ENCODE data around the gene CHAT.
A peak's percentile ranks its signal among the peaks of the same experiment; 100 is the strongest.

The CHAT gene

GRCh38 chr10:49625411-49625810, 11.6 kb downstream of the CHAT start:
- ATAC-seq (no peak), DNase-seq (no peak)
- H3K4me3 Mint-ChIP-seq, result no peak overlapping the region
- H3K9me3 Mint-ChIP-seq, result no peaks in the 10 kb centered on the region
- peaks cover 4% of the 10 kb centered on the region for H3K27me3 Mint-ChIP-seq
- H3K36me3 Mint-ChIP-seq (ENCODE audit: low read depth), result no peaks in the 10 kb centered on the region
- no peaks in the 10 kb centered on the region for H3K4me1 Mint-ChIP-seq
- H3K27ac Mint-ChIP-seq, result no peak overlapping the region

DNA sequence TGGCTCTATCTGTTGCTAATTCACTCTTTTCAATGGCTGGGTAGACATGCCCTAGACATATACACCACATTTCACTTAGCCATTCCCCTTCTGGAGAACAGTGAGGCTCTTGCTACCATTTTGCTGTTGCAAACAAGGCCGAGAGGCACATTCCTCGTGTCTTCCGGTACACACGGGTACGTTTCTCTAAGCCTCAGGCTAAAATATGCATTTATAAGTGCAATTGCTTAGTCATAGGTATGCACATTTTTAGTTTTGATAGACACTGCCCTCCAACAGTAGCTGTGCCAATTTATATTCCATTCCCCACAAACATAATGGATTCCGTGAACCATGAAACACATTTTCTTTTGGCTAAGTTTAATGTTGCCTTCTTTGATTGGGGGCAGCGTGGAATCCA, 13.2 kb downstream of the CHAT start:
- no peak overlapping the region for H3K4me3 Mint-ChIP-seq
- no peak for ATAC-seq
- no peaks in the 10 kb centered on the region for H3K4me1 Mint-ChIP-seq
- H3K9me3 Mint-ChIP-seq, result no peaks in the 10 kb centered on the region
- H3K27ac Mint-ChIP-seq, result no peak overlapping the region
- peaks cover 4% of the 10 kb centered on the region for H3K27me3 Mint-ChIP-seq
- no peak for DNase-seq
- no peaks in the 10 kb centered on the region for H3K36me3 Mint-ChIP-seq (ENCODE audit: low read depth)

DNA sequence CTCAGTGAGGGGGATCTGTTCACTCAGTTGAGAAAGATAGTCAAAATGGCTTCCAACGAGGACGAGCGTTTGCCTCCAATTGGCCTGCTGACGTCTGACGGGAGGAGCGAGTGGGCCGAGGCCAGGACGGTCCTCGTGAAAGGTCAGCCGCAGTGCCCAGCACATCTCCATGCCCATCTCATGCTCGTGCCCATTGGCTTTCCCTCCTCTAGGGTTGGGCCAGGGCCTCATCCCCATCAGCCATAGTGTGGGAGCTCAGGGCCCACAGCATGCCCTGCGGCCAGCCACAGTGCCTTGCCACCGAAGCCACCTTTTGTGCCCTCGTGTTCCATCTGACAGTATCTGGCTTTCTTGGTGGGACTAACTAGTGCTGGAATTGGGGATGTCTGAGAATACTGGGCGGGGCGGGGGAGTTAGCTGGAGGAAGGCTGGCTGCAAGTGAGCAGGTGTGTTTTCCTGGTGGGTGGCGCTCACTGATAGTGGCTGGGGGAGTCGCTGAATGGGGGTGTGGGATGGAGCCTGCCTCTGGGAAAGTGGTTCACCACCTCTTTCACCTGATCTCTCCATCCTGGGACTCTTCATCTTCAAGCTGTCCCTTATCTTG, 13.9 kb downstream of the CHAT start:
- H3K36me3 Mint-ChIP-seq (ENCODE audit: low read depth), result no peaks in the 10 kb centered on the region
- H3K4me1 Mint-ChIP-seq, result no peaks in the 10 kb centered on the region
- no peaks in the 10 kb centered on the region for H3K9me3 Mint-ChIP-seq
- H3K27me3 Mint-ChIP-seq, result peaks cover 4% of the 10 kb centered on the region
- no peak overlapping the region for H3K27ac Mint-ChIP-seq
- DNase-seq (no peak), ATAC-seq (no peak)
- H3K4me3 Mint-ChIP-seq, result no peak overlapping the region

DNA sequence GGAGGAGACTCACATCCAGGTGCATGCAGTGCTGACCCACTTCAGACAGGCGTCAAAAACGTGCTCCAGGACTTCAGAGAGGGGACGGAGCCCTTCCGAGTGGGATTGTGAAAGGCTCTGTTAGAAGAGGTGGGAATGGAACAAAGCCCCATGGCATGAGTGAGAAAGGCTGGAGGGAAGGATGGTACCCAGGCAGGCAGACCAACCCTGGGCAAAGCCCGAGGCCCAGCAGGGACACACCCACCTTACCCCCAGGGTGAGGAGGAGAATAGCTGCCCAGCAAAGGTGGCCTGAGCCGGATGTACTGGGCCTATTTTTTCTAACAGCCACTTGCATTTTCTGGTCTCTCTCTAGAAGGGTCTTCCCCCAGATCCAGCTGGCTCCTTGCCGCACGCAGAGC, 14.8 kb downstream of the CHAT start:
- DNase-seq, result no peak
- H3K4me3 Mint-ChIP-seq, result no peak overlapping the region
- no peaks in the 10 kb centered on the region for H3K9me3 Mint-ChIP-seq
- peaks cover 2% of the 10 kb centered on the region for H3K27me3 Mint-ChIP-seq
- ATAC-seq, result no peak
- H3K27ac Mint-ChIP-seq, result no peak overlapping the region
- H3K36me3 Mint-ChIP-seq (ENCODE audit: low read depth), result no peaks in the 10 kb centered on the region
- no peaks in the 10 kb centered on the region for H3K4me1 Mint-ChIP-seq

DNA sequence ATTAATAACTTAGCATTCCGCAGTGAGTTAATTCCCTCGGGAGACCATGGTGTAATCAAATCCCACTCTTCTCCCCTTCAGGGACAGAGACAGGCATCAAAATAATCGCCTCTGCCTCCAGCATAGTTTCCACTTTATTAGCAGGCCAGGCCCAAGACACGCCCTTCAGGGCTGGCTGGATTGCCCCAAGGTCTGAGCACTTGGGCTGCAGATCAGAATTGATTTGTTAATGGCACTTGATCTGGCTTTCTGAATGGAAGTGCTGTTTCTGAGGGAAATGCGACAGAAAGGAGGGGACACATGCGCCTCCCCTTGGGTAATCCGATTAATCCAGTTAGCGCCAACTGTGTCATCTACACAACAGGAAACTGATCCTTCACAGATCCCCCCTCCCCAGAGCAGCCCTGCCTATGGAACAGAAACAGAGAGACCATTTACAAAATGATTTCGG, 15.6 kb downstream of the CHAT start:
- Mint-ChIP-seq H3K9me3 (no peaks in the 10 kb centered on the region), H3K27ac (no peak overlapping the region), H3K36me3 (ENCODE audit: low read depth) (no peaks in the 10 kb centered on the region), H3K4me3 (no peak overlapping the region), H3K27me3 (no peaks in the 10 kb centered on the region), H3K4me1 (no peaks in the 10 kb centered on the region)
- DNase-seq, result no peak
- no peak for ATAC-seq

- Mint-ChIP-seq H3K27ac (no peak overlapping the region), H3K9me3 (no peaks in the 10 kb centered on the region), H3K4me3 (no peak overlapping the region), H3K27me3 (peaks cover 3% of the 10 kb centered on the region), H3K4me1 (no peaks in the 10 kb centered on the region), H3K36me3 (ENCODE audit: low read depth) (no peaks in the 10 kb centered on the region)
- ATAC-seq (no peak), DNase-seq (no peak)
Measured at GRCh38 chr10:49631975-49632374, 18.1 kb downstream of the CHAT start.

DNA sequence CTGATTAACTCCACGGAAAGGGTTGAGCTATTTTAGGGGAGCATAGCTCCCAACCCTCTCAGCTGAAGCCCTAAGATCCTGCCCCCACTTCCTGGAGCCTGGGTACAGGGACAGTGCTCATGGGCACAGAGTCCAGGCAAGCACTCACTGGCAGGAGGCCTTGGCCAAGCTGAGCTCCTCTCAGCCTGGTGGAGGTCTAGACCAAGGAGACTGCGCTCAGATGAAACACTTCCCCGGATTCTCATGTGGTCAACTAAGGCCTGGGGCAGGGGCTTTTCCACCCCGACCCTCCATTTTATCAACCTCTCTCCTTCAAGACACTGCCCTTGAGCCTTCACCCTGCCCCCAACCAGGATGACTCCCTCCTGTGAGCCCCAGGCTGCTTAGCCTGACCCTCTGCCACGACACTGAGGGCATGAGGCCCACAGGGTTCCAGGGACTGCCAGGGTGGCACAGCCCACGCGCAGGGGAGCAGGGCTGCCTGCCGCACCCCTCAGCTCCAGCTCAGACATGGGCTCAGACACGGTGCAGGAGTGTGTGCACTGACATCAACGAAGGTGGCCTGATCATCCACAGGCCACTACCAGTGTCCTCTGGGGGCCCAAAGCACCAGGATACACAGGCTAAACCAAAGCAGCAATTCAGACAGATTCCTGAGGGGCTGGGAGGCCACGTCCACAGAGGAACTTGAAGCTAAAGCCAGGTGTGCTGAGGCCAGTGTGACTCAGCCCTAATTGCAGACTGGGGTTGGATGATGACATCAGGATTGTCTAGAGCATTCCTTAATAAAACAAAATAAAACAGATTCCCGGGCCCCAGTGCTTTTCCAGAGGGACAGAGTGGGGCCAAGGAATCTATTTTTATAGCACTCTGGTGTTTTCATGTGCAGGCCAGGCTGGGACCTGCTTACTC, 18.8 kb downstream of the CHAT start:
- DNase-seq (no peak), ATAC-seq (no peak)
- no peak overlapping the region for H3K27ac Mint-ChIP-seq
- H3K4me1 Mint-ChIP-seq, result no peaks in the 10 kb centered on the region
- no peak overlapping the region for H3K4me3 Mint-ChIP-seq
- H3K27me3 Mint-ChIP-seq, result peaks cover 7% of the 10 kb centered on the region
- H3K36me3 Mint-ChIP-seq (ENCODE audit: low read depth), result no peaks in the 10 kb centered on the region
- no peaks in the 10 kb centered on the region for H3K9me3 Mint-ChIP-seq

DNA sequence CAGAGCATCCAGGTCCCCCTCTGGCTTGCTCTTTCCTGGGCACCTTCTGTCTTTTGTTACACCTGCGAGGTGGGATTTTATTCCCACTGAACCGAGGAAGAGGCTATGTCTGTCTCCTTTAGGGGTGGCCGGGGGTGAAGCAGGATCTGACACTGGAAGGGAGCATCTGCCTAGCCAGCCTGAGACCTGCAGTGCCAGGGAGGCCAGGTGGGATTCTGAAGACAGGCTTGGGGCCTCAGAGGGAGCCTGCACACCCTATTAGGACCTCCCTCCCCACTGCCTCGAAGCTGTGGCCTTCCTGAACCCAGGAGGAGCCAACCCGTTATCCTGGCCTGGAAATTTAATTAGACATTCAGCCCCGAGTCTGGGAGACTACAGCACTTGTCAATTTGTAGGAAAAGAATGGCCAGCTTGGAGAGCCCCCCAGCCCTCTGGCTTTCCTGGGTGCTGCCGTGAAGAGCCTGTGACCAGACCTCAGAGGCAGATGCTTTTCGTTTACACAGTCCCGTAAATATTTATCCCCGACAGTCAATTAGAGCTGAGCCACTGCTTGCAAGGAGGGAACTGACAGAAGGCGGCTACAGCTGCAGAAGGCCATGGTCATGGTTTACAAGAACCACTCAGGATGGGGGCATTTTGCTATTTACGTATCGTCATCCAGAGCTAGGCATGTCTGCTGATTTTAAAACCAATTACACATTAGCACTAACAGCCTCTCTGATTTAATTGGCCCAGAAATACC, 19.7 kb downstream of the CHAT start:
- Mint-ChIP-seq H3K4me1 (no peaks in the 10 kb centered on the region), H3K27me3 (peaks cover 9% of the 10 kb centered on the region), H3K4me3 (no peak overlapping the region), H3K36me3 (ENCODE audit: low read depth) (no peaks in the 10 kb centered on the region), H3K27ac (no peak overlapping the region), H3K9me3 (no peaks in the 10 kb centered on the region)
- DNase-seq, result no peak
- no peak for ATAC-seq

DNA sequence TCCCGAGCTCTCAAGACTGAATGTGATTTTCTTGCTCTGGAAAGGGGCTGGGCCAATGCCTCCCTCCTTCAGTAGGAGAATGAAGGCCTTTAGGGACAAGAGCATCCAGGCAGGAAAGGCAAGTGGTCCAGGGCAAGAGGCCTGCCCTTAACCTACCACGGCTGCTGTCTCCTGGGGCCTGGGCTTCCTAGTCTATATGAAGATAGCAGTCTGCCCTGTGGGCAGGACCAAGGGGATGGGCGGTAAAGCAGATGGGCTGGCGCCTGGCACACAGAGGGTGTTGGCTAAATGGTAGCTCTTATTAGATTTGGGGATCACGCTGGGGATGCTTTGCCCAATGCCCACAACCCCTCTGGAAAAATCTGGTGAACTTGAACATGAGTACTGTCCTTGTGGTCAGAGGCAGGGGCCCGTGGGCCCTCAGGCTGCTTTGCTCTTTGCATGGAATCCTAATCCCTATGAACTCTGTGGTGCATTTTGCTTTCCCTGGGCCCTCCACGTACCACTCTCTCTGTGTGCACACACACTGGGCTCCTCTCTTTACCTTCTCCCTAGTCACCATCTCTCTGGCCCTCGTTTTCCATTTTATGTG, 20.3 kb downstream of the CHAT start:
- Mint-ChIP-seq H3K4me1 (no peaks in the 10 kb centered on the region), H3K27me3 (peaks cover 9% of the 10 kb centered on the region), H3K9me3 (no peaks in the 10 kb centered on the region), H3K4me3 (no peak overlapping the region), H3K36me3 (ENCODE audit: low read depth) (no peaks in the 10 kb centered on the region), H3K27ac (no peak overlapping the region)
- DNase-seq (no peak), ATAC-seq (no peak)

DNA sequence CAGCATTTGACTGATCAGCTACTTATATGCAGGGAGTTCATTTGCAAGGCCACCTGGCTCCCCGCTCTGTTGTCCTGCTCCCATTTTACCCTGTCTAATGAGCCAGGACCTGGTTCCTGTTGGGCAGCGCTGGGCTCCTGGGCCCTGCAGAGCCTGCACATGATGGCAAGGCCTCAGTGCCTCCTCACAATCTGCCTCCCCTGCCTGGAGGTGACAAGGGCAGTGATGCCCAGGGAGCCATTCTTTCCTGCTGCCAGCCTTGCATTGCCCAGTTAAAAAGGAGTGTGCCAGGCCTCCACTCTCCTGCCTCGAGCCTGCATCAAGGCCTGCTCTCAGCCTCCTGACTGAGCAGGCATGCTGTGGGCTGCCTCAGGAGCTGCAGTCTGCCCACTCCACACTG, 28.5 kb downstream of the CHAT start:
- DNase-seq, result no peak
- Mint-ChIP-seq H3K4me3 (no peak overlapping the region), H3K27me3 (peaks cover 10% of the 10 kb centered on the region), H3K36me3 (ENCODE audit: low read depth) (no peaks in the 10 kb centered on the region), H3K9me3 (no peaks in the 10 kb centered on the region), H3K4me1 (no peaks in the 10 kb centered on the region), H3K27ac (no peak overlapping the region)
- ATAC-seq, result no peak

- ATAC-seq (no peak), DNase-seq (no peak)
- H3K4me3 Mint-ChIP-seq, result no peak overlapping the region
- peaks cover 5% of the 10 kb centered on the region for H3K27me3 Mint-ChIP-seq
- H3K4me1 Mint-ChIP-seq, result peaks cover 5% of the 10 kb centered on the region
- H3K27ac Mint-ChIP-seq, result no peak overlapping the region
- H3K36me3 Mint-ChIP-seq (ENCODE audit: low read depth), result no peaks in the 10 kb centered on the region
- no peaks in the 10 kb centered on the region for H3K9me3 Mint-ChIP-seq
Measured at GRCh38 chr10:49643241-49644034, 29.6 kb downstream of the CHAT start.

- H3K4me3 Mint-ChIP-seq, result no peak overlapping the region
- peaks cover 6% of the 10 kb centered on the region for H3K27me3 Mint-ChIP-seq
- peaks cover 11% of the 10 kb centered on the region for H3K4me1 Mint-ChIP-seq
- H3K27ac Mint-ChIP-seq, result no peak overlapping the region
- ATAC-seq, result peak; percentile 29
- no peak for DNase-seq
- H3K36me3 Mint-ChIP-seq (ENCODE audit: low read depth), result no peaks in the 10 kb centered on the region
- no peaks in the 10 kb centered on the region for H3K9me3 Mint-ChIP-seq
Measured at GRCh38 chr10:49644035-49644646, 30.3 kb downstream of the CHAT start.

GRCh38 chr10:49645417-49645816, 31.6 kb downstream of the CHAT start:
- Mint-ChIP-seq H3K27me3 (peaks cover 6% of the 10 kb centered on the region), H3K27ac (no peak overlapping the region), H3K36me3 (ENCODE audit: low read depth) (no peaks in the 10 kb centered on the region)

More at GRCh38 chr10:49645417-49645816, 31.6 kb downstream of the CHAT start:
- no peak for DNase-seq
- ATAC-seq, result no peak
- Mint-ChIP-seq H3K9me3 (no peaks in the 10 kb centered on the region), H3K4me3 (no peak overlapping the region), H3K4me1 (peaks cover 21% of the 10 kb centered on the region)
